ENCODE data around the gene KDM7A. TPM values are rescaled to one million over a fixed set of nuclear protein-coding genes. Genes with fewer than 3 reads are reported as not detected.

The KDM7A gene
- polyA plus RNA-seq, 1 donor from 2014 or later: 8.2 TPM

GRCh38 chr7:140222814-140223213 is 46.0 kb upstream of the KDM7A start:
- Histone ChIP-seq H3K9me2 (ENCODE audit: insufficient read depth, low read length) (no peaks in the 10 kb centered on the region), H3K4me2 (ENCODE audit: low read length) (no peak overlapping the region), H3K9me3 (ENCODE audit: low read length) (no peaks in the 10 kb centered on the region), H3K9ac (ENCODE audit: low read length) (no peak overlapping the region), H3K27ac (ENCODE audit: low read length) (no peak overlapping the region), H3K4me3 (ENCODE audit: low read length) (no peak overlapping the region), H3F3A (ENCODE audit: insufficient read depth, low read length, poor library complexity, severe bottlenecking) (no peaks in the 10 kb centered on the region), H4K20me1 (ENCODE audit: insufficient read depth) (no peaks in the 10 kb centered on the region), H3K36me3 (ENCODE audit: insufficient read depth, low read length) (no peaks in the 10 kb centered on the region), H3K79me2 (replicated peaks; ENCODE audit: insufficient read depth, low read length) (no peaks in the 10 kb centered on the region), H3K27me3 (ENCODE audit: insufficient read depth, low read depth, low read length) (no peaks in the 10 kb centered on the region), H2AFZ (ENCODE audit: low read depth, low read length) (no peak overlapping the region)
- TF ChIP-seq MXI1 (conservative IDR thresholded peaks at IDR 0.05; ENCODE audit: poor library complexity, severe bottlenecking) (no peak), RAD21 (conservative IDR thresholded peaks at IDR 0.05) (no peak), EP300 (conservative IDR thresholded peaks at IDR 0.05; ENCODE audit: poor library complexity, severe bottlenecking) (no peak)

GRCh38 chr7:140219672-140220524 is 43.1 kb upstream of the KDM7A start:
- no peak overlapping the region for H2AFZ ChIP-seq (ENCODE audit: low read depth, low read length)
- H3K79me2 ChIP-seq (replicated peaks; ENCODE audit: insufficient read depth, low read length): no peaks in the 10 kb centered on the region
- no peaks in the 10 kb centered on the region for H3K9me2 ChIP-seq (ENCODE audit: insufficient read depth, low read length)
- H4K20me1 ChIP-seq (ENCODE audit: insufficient read depth): no peaks in the 10 kb centered on the region
- no peaks in the 10 kb centered on the region for H3F3A ChIP-seq (ENCODE audit: insufficient read depth, low read length, poor library complexity, severe bottlenecking)
- H3K9ac ChIP-seq (ENCODE audit: low read length): no peak overlapping the region
- H3K9me3 ChIP-seq (ENCODE audit: low read length): no peaks in the 10 kb centered on the region
- no peaks in the 10 kb centered on the region for H3K27me3 ChIP-seq (ENCODE audit: insufficient read depth, low read depth, low read length)
- no peak overlapping the region for H3K27ac ChIP-seq (ENCODE audit: low read length)
- no peak overlapping the region for H3K4me3 ChIP-seq (ENCODE audit: low read length)
- no peak for TF ChIP-seq EP300 (conservative IDR thresholded peaks at IDR 0.05; ENCODE audit: poor library complexity, severe bottlenecking)
- no peak for TF ChIP-seq MXI1 (conservative IDR thresholded peaks at IDR 0.05; ENCODE audit: poor library complexity, severe bottlenecking)
- TF ChIP-seq RAD21 (conservative IDR thresholded peaks at IDR 0.05): no peak
- TF ChIP-seq CTCF (IDR thresholded peaks at IDR 0.05; ENCODE audit: poor library complexity, severe bottlenecking): no peak
- no peak for TF ChIP-seq POLR2AphosphoS5 (IDR thresholded peaks at IDR 0.05)
- no peak for TF ChIP-seq TAF1 (IDR thresholded peaks at IDR 0.05; ENCODE audit: low read depth)
- TF ChIP-seq SMC3 (conservative IDR thresholded peaks at IDR 0.05; ENCODE audit: poor library complexity): no peak
- no peak for TF ChIP-seq EZH2 (IDR thresholded peaks at IDR 0.05; ENCODE audit: borderline replicate concordance, insufficient read depth, low read length, poor library complexity, severe bottlenecking)
- no peak for TF ChIP-seq REST (IDR thresholded peaks at IDR 0.05; ENCODE audit: borderline replicate concordance)
- no peaks in the 10 kb centered on the region for H3K36me3 ChIP-seq (ENCODE audit: insufficient read depth, low read length)
- H3K4me2 ChIP-seq (ENCODE audit: low read length): no peak overlapping the region

Data from neural cell (in vitro differentiated cells).